HEK293 (cell line): ENCODE data around the gene RAB5IF.
A peak's percentile ranks its signal among the peaks of the same experiment; 100 is the strongest.

Source experiments
- CTCF ChIP-seq: fragments of 450-650 bp; formaldehyde crosslinking; IDR thresholded peaks from 2 replicates; pipeline ENCODE4 v1.5.1; 2016; ENCODE audit warnings: missing biosample characterization, missing genetic modification characterization
- FEZF1 ChIP-seq: fragments of 450-650 bp; formaldehyde crosslinking; IDR thresholded peaks from 2 replicates; pipeline ENCODE4 v1.5.1; 2016; ENCODE audit warnings: missing biosample characterization, missing genetic modification characterization
- GLIS2 ChIP-seq: fragments of 450-650 bp; formaldehyde crosslinking; IDR thresholded peaks from 2 replicates; pipeline ENCODE4 v1.5.1; 2016; ENCODE audit warnings: missing biosample characterization, missing genetic modification characterization
- HOXC10 ChIP-seq: sonication (generic); formaldehyde crosslinking; IDR thresholded peaks from 2 replicates; pipeline ENCODE4 v1.8.1; 2023; ENCODE audit warnings: mild to moderate bottlenecking, missing genetic modification reagents
- OVOL3 ChIP-seq: fragments of 450-650 bp; formaldehyde crosslinking; IDR thresholded peaks from 2 replicates; pipeline ENCODE4 v1.5.1; 2016; ENCODE audit warnings: missing biosample characterization, missing genetic modification characterization
- SCRT2 ChIP-seq: fragments of 450-650 bp; formaldehyde crosslinking; IDR thresholded peaks from 2 replicates; pipeline ENCODE4 v1.5.1; 2016; ENCODE audit warnings: missing biosample characterization, missing genetic modification characterization
- ZBTB17 ChIP-seq: fragments of 450-650 bp; formaldehyde crosslinking; IDR thresholded peaks from 2 replicates; pipeline ENCODE4 v1.5.1; 2016; ENCODE audit warnings: missing biosample characterization, missing genetic modification characterization
- ZBTB48 ChIP-seq: fragments of 450-650 bp; formaldehyde crosslinking; IDR thresholded peaks from 2 replicates; pipeline ENCODE4 v1.5.1; 2016; ENCODE audit warnings: missing biosample characterization, missing genetic modification characterization
- ZBTB6 ChIP-seq: fragments of 450-650 bp; formaldehyde crosslinking; IDR thresholded peaks from 2 replicates; pipeline ENCODE4 v1.5.1; 2017; ENCODE audit warnings: missing biosample characterization, missing genetic modification characterization
- ZNF112 ChIP-seq: fragments of 450-650 bp; formaldehyde crosslinking; IDR thresholded peaks from 2 replicates; pipeline ENCODE4 v1.5.0; 2017; ENCODE audit warnings: missing biosample characterization, missing genetic modification characterization
- ZNF121 ChIP-seq: fragments of 450-650 bp; formaldehyde crosslinking; IDR thresholded peaks from 2 replicates; pipeline ENCODE4 v1.5.1; 2016; ENCODE audit warnings: missing biosample characterization, missing genetic modification characterization
- ZNF138 ChIP-seq: fragments of 450-650 bp; formaldehyde crosslinking; IDR thresholded peaks from 2 replicates; pipeline ENCODE4 v1.5.1; 2016; ENCODE audit warnings: missing biosample characterization, missing genetic modification characterization, borderline replicate concordance
- ZNF18 ChIP-seq: fragments of 450-650 bp; formaldehyde crosslinking; IDR thresholded peaks from 2 replicates; pipeline ENCODE4 v1.5.1; 2016; ENCODE audit warnings: missing biosample characterization, missing genetic modification characterization
- ZNF184 ChIP-seq: fragments of 450-650 bp; IDR thresholded peaks from 2 replicates; pipeline ENCODE4 v1.5.1; 2018; ENCODE audit warnings: missing biosample characterization, mild to moderate bottlenecking, missing genetic modification characterization
- ZNF239 ChIP-seq: fragments of 450-650 bp; formaldehyde crosslinking; IDR thresholded peaks from 2 replicates; pipeline ENCODE4 v1.5.1; 2016; ENCODE audit warnings: missing biosample characterization, missing genetic modification characterization
- ZNF394 ChIP-seq: fragments of 450-650 bp; formaldehyde crosslinking; IDR thresholded peaks from 2 replicates; pipeline ENCODE4 v1.5.1; 2016; ENCODE audit warnings: missing biosample characterization, missing genetic modification characterization, mild to moderate bottlenecking, moderate library complexity, borderline replicate concordance
- ZNF416 ChIP-seq: fragments of 450-650 bp; formaldehyde crosslinking; IDR thresholded peaks from 2 replicates; pipeline ENCODE4 v1.5.1; 2016; ENCODE audit warnings: missing biosample characterization, missing genetic modification characterization
- ZNF423 ChIP-seq: fragments of 450-650 bp; formaldehyde crosslinking; IDR thresholded peaks from 2 replicates; pipeline ENCODE4 v1.5.1; 2016; ENCODE audit warnings: missing biosample characterization, missing genetic modification characterization
- ZNF433 ChIP-seq: fragments of 450-650 bp; formaldehyde crosslinking; IDR thresholded peaks from 2 replicates; pipeline ENCODE4 v1.5.1; 2016; ENCODE audit warnings: missing biosample characterization, missing genetic modification characterization, low read depth
- ZNF626 ChIP-seq: fragments of 450-650 bp; sonication (Bioruptor Pico); formaldehyde crosslinking; IDR thresholded peaks from 2 replicates; pipeline ENCODE4 v1.5.1; 2018; ENCODE audit warnings: missing biosample characterization, missing genetic modification characterization, inconsistent platforms
- ZNF664 ChIP-seq: fragments of 450-650 bp; formaldehyde crosslinking; IDR thresholded peaks from 2 replicates; pipeline ENCODE4 v1.5.1; 2016; ENCODE audit warnings: missing biosample characterization, missing genetic modification characterization
- ZNF670 ChIP-seq: fragments of 450-650 bp; formaldehyde crosslinking; IDR thresholded peaks from 2 replicates; pipeline ENCODE4 v1.5.1; 2016; ENCODE audit warnings: missing biosample characterization, missing genetic modification characterization, low read depth
- ZNF76 ChIP-seq: fragments of 450-650 bp; formaldehyde crosslinking; IDR thresholded peaks from 2 replicates; pipeline ENCODE4; 2016; ENCODE audit warnings: low read depth, missing biosample characterization, missing genetic modification characterization, borderline replicate concordance
- ZNF792 ChIP-seq: fragments of 450-650 bp; formaldehyde crosslinking; IDR thresholded peaks from 2 replicates; pipeline ENCODE4 v1.5.1; 2016; ENCODE audit warnings: missing biosample characterization, missing genetic modification characterization
- ZNF837 ChIP-seq: fragments of 450-650 bp; formaldehyde crosslinking; IDR thresholded peaks from 2 replicates; pipeline ENCODE4 v1.5.1; 2016; ENCODE audit warnings: missing biosample characterization, missing genetic modification characterization
- ZSCAN23 ChIP-seq: fragments of 450-650 bp; formaldehyde crosslinking; IDR thresholded peaks from 2 replicates; pipeline ENCODE4 v1.5.1; 2016; ENCODE audit warnings: missing biosample characterization, missing genetic modification characterization
- TF ChIP-seq, protein P1 (sequence below): fragments of 450-650 bp; formaldehyde crosslinking; IDR thresholded peaks from 2 replicates; pipeline ENCODE4 v1.5.1; 2016; ENCODE audit warnings: missing biosample characterization, missing genetic modification characterization
- TF ChIP-seq, protein P2 (sequence below): fragments of 450-650 bp; formaldehyde crosslinking; IDR thresholded peaks from 2 replicates; pipeline ENCODE4 v1.5.0; 2017; ENCODE audit warnings: missing biosample characterization, missing genetic modification characterization, borderline replicate concordance
- TF ChIP-seq, protein P3 (sequence below): IDR thresholded peaks from 2 replicates; pipeline ENCODE4 v1.6.1; 2011; ENCODE audit warnings: mild to moderate bottlenecking, low read depth, low read length, borderline replicate concordance

RAB5IF gene

DNA sequence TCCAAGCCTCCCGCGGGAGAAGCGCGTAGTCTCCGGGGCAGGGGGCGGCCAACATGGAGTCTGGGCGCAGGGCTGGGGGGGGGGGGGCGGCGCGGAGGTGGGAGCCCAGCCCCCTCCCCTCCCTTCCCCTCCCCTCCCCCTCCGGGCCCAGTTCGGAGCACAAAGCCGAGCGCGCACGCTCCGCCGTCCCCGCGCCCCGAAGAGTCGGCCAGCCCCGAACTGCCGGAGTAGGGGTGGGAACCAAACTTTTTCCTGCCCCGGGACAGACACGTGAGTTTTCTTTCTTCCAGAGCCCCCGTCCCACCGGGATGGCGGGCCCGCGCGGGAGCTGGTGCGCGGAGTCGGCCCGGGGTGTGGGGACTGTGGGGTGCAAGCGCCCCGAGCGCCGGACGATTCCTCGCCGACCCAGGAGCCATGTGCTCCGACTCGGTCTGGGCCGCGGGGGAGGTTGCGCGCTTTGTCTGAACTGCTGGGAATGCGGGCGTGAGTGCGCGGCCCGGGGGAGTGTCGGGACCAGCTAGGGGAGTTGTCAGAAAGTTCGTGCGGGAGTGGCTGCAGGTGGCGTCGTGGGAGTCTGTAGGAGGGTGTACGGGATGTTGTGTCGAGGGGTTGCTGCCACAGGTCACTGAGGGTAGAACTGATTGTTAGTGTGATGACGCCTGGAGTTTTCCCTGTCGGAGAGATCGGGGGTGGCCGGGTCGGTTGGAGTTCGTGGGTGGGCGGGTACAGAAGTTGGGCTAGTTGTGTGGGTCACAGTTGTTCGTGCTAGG, 31.0 kb upstream of the RAB5IF start (continued):
- TF ChIP-seq GLIS2 = peak; percentile 98
- TF ChIP-seq ZNF239 (tag by site-specific recombination) = no peak
- no peak for TF ChIP-seq ZNF112
- TF ChIP-seq ZNF433 = no peak
- no peak for TF ChIP-seq ZSCAN23 (tag by site-specific recombination)
- peak; percentile 23; the same call in 1 of the 2 replicates for TF ChIP-seq ZNF394 (tag by site-specific recombination)
- TF ChIP-seq ZNF664 = no peak
- TF ChIP-seq ZNF416 = no peak
- TF ChIP-seq ZNF423 (tag by site-specific recombination) = no peak
- TF ChIP-seq, protein P1, sequence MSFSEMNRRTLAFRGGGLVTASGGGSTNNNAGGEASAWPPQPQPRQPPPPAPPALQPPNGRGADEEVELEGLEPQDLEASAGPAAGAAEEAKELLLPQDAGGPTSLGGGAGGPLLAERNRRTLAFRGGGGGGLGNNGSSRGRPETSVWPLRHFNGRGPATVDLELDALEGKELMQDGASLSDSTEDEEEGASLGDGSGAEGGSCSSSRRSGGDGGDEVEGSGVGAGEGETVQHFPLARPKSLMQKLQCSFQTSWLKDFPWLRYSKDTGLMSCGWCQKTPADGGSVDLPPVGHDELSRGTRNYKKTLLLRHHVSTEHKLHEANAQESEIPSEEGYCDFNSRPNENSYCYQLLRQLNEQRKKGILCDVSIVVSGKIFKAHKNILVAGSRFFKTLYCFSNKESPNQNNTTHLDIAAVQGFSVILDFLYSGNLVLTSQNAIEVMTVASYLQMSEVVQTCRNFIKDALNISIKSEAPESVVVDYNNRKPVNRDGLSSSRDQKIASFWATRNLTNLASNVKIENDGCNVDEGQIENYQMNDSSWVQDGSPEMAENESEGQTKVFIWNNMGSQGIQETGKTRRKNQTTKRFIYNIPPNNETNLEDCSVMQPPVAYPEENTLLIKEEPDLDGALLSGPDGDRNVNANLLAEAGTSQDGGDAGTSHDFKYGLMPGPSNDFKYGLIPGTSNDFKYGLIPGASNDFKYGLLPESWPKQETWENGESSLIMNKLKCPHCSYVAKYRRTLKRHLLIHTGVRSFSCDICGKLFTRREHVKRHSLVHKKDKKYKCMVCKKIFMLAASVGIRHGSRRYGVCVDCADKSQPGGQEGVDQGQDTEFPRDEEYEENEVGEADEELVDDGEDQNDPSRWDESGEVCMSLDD (tag by site-specific recombination) = peak; percentile 75; the same call in 1 of the 2 replicates
- no peak for TF ChIP-seq OVOL3 (tag by site-specific recombination)
- no peak for TF ChIP-seq ZNF626 (tag by site-specific recombination)
- TF ChIP-seq ZNF121 (tag by site-specific recombination) = no peak
- TF ChIP-seq ZNF138 (tag by site-specific recombination) = no peak
- no peak for TF ChIP-seq ZBTB6 (tag by site-specific recombination)
- no peak for TF ChIP-seq HOXC10 (CRISPR knock-in tag)
- no peak for TF ChIP-seq ZNF792 (tag by site-specific recombination)
- no peak for TF ChIP-seq ZNF184 (tag by site-specific recombination)
- TF ChIP-seq ZBTB17 (tag by site-specific recombination) = no peak
- TF ChIP-seq, protein P2, sequence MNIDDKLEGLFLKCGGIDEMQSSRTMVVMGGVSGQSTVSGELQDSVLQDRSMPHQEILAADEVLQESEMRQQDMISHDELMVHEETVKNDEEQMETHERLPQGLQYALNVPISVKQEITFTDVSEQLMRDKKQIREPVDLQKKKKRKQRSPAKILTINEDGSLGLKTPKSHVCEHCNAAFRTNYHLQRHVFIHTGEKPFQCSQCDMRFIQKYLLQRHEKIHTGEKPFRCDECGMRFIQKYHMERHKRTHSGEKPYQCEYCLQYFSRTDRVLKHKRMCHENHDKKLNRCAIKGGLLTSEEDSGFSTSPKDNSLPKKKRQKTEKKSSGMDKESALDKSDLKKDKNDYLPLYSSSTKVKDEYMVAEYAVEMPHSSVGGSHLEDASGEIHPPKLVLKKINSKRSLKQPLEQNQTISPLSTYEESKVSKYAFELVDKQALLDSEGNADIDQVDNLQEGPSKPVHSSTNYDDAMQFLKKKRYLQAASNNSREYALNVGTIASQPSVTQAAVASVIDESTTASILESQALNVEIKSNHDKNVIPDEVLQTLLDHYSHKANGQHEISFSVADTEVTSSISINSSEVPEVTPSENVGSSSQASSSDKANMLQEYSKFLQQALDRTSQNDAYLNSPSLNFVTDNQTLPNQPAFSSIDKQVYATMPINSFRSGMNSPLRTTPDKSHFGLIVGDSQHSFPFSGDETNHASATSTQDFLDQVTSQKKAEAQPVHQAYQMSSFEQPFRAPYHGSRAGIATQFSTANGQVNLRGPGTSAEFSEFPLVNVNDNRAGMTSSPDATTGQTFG (tag by site-specific recombination) = no peak
- TF ChIP-seq SCRT2 (tag by site-specific recombination) = peak; percentile 91
- peak; percentile 76 for TF ChIP-seq ZNF837 (tag by site-specific recombination)
- TF ChIP-seq ZNF18 (tag by site-specific recombination) = peak; percentile 53; the same call in 1 of the 2 replicates
- peak; percentile 85 for TF ChIP-seq ZNF76 (tag by site-specific recombination)
- no peak for TF ChIP-seq ZBTB48
- no peak for TF ChIP-seq FEZF1 (tag by site-specific recombination)
- TF ChIP-seq, protein P3, sequence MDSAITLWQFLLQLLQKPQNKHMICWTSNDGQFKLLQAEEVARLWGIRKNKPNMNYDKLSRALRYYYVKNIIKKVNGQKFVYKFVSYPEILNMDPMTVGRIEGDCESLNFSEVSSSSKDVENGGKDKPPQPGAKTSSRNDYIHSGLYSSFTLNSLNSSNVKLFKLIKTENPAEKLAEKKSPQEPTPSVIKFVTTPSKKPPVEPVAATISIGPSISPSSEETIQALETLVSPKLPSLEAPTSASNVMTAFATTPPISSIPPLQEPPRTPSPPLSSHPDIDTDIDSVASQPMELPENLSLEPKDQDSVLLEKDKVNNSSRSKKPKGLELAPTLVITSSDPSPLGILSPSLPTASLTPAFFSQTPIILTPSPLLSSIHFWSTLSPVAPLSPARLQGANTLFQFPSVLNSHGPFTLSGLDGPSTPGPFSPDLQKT = no peak
- no peak for TF ChIP-seq ZNF670 (tag by site-specific recombination)
- peak; percentile 62 for TF ChIP-seq CTCF
